Activated CD8-positive, alpha-beta T cell treated with anti-CD3 and anti-CD28 coated beads for 36 hours (primary cell): Measurements from ENCODE around the gene SMTNL1. TPM values are rescaled to one million over a fixed set of nuclear protein-coding genes. Genes with fewer than 3 reads are reported as not detected.

ENCODE experiments used
- ATAC-seq: fragments of 200-7000 bp; cut with Tn5 transposase; one replicate; pipeline ENCODE4 v1.10.0; 2021; ENCODE audit warnings: mild to moderate bottlenecking, moderate library complexity
- CTCF ChIA-PET: fragments of 350-600 bp; sonication (Branson Sonifier 250); formaldehyde crosslinking; loops from one replicate; lab custom pipeline; 2021; ENCODE audit warnings: antibody characterized with exemption; lab: Charles Lee
- POLR2A ChIA-PET: fragments of 350-600 bp; sonication (Branson Sonifier 250); formaldehyde crosslinking; loops from one replicate; lab custom pipeline; 2021; ENCODE audit warnings: antibody characterized with exemption; lab: Charles Lee
- DNase-seq: peaks from one replicate; pipeline ENCODE4 v3.0.0-alpha.2; 2020
- H3K27ac Mint-ChIP-seq: one replicate; pipeline ENCODE4 v1.8.0; 2021; ENCODE audit warnings: mild to moderate bottlenecking, mixed read lengths
- H3K27me3 Mint-ChIP-seq: one replicate; pipeline ENCODE4 v1.8.0; 2021; ENCODE audit warnings: mixed read lengths
- H3K36me3 Mint-ChIP-seq: one replicate; pipeline ENCODE4 v1.8.0; 2021; ENCODE audit warnings: low read depth, mixed read lengths
- H3K4me1 Mint-ChIP-seq: one replicate; pipeline ENCODE4 v1.8.0; 2021; ENCODE audit warnings: low read depth, mixed read lengths
- H3K4me3 Mint-ChIP-seq: one replicate; pipeline ENCODE4 v1.8.0; 2021; ENCODE audit warnings: mild to moderate bottlenecking, moderate library complexity, mixed read lengths
- H3K9me3 Mint-ChIP-seq: one replicate; pipeline ENCODE4 v1.8.0; 2021; ENCODE audit warnings: mixed read lengths
- intact Hi-C: fragments of 100-400 bp; cut with micrococcal nuclease; formaldehyde crosslinking; loops from one replicate; pipeline ENCODE4 v1.10.0; 2022
- total RNA-seq, 2 experiments: library from RNA; stranded (reverse); gene quantifications; one replicate each; pipeline ENCODE4 v1.2.3, GENCODE V29; 2021
- TF ChIP-seq, protein P1 (sequence below): fragments of 200-600 bp; IDR thresholded peaks from one replicate; pipeline ENCODE4 v1.8.0; 2022; ENCODE audit warnings: antibody characterized with exemption, mild to moderate bottlenecking

SMTNL1 gene
- total RNA-seq, 2 experiments from 2014 or later = not detected

DNA sequence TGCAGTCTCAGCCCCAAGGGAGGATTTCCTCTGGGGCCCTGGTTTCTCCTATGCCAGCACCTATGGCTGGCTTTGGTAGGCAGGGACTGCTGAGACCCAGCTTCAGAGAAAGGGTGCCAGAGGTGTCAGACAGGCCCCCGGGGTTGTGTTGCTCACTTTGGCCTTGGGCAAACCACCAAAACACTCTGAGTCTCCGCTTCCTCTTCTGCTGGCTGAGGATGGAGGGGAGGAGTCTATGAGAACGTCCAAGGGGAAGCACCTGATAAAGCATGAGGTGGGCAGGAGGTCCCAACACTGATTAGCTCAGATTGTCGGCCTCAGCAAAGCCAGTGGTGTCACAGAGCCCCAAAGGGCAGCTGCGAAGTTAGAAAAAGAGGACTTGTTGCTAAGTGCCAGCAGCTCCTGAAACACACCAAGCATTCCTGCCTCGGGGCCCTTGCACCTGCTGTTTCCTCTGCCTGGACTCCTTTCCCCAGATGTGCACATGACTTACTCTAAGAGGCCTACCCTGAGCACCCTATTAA lies 10.5 kb downstream of the SMTNL1 start:
- Mint-ChIP-seq H3K27ac (peak overlapping the region; percentile 80), H3K36me3 (peaks cover 25% of the 10 kb centered on the region)
- DNase-seq = peak; percentile 54

DNA sequence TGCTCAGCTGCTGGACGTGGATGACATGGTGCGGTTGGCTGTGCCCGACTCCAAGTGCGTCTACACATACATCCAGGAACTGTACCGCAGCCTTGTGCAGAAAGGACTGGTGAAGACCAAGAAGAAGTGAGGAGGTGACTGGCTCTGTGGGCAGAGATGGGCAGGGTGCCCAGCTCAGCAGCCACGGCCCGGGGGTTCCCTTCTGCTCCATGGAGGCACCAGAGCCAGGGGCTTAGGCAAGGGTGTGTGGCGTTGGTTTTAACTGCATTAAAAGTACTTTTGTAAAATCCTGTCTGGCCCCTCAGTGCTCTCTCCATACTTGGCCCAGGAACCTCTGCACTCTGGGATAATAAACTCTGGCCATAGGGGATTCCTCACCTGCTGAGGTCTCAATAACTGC lies 12.6 kb downstream of the SMTNL1 start:
- TF ChIP-seq, protein P1, sequence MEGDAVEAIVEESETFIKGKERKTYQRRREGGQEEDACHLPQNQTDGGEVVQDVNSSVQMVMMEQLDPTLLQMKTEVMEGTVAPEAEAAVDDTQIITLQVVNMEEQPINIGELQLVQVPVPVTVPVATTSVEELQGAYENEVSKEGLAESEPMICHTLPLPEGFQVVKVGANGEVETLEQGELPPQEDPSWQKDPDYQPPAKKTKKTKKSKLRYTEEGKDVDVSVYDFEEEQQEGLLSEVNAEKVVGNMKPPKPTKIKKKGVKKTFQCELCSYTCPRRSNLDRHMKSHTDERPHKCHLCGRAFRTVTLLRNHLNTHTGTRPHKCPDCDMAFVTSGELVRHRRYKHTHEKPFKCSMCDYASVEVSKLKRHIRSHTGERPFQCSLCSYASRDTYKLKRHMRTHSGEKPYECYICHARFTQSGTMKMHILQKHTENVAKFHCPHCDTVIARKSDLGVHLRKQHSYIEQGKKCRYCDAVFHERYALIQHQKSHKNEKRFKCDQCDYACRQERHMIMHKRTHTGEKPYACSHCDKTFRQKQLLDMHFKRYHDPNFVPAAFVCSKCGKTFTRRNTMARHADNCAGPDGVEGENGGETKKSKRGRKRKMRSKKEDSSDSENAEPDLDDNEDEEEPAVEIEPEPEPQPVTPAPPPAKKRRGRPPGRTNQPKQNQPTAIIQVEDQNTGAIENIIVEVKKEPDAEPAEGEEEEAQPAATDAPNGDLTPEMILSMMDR = no peak

More for the DNA sequence above, 10.5 kb downstream of the SMTNL1 start:
- Mint-ChIP-seq H3K27me3 (no peaks in the 10 kb centered on the region), H3K9me3 (no peaks in the 10 kb centered on the region), H3K4me3 (no peak overlapping the region), H3K4me1 (peaks cover 16% of the 10 kb centered on the region)
- TF ChIP-seq, protein P1 = no peak
- peak; percentile 87 for ATAC-seq
- intact Hi-C loops = no loop called here
- ChIA-PET POLR2A (interaction anchor here (1.1 to 1.6 kb wide), 4 partner anchors 12 to 93 kb away, joined by 3 to 7 read pairs (median 5); partner anchors contain the start of gene UBE2L6), CTCF (interaction anchor here (0.6 to 1.5 kb wide), 11 partner anchors 12 to 253 kb away, joined by 3 to 6 read pairs (median 3); no protein-coding TSS in a partner anchor)

DNA sequence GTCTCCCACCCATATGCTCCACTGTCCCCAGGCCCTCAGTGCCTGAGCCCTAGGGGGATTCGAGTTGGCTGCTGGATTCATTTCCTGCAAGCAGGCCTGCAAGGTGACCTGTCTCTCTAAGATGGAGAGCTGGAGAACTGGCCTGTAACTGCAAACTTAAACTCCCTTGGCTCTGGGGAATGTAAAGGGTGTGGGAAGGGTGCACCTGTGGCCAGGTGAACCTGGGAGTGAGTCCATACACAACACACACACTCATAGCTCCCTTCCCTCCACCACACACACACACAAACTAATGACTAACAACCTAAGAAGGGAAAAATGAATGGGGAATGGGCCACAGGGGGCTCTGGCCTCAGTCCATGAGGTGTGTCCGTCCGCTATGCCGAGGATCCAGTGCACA lies 14.5 kb downstream of the SMTNL1 start:
- ATAC-seq = no peak
- H3K27ac Mint-ChIP-seq = no peak overlapping the region
- intact Hi-C loops = no loop called here
- H3K27me3 Mint-ChIP-seq = no peaks in the 10 kb centered on the region
- TF ChIP-seq, protein P1 = no peak
- H3K4me3 Mint-ChIP-seq = no peak overlapping the region
- peaks cover 18% of the 10 kb centered on the region for H3K4me1 Mint-ChIP-seq
- H3K36me3 Mint-ChIP-seq = peaks cover 48% of the 10 kb centered on the region
- POLR2A ChIA-PET = interaction anchor here (1.4 to 1.5 kb wide), 2 partner anchors 13 to 76 kb away, joined by 3 to 4 read pairs; no protein-coding TSS in a partner anchor
- CTCF ChIA-PET = interaction anchor here (1.7 to 2.0 kb wide), 2 partner anchors 16 to 93 kb away, joined by 4 to 8 read pairs; partner anchors contain the start of gene UBE2L6
- no peaks in the 10 kb centered on the region for H3K9me3 Mint-ChIP-seq
- no peak for DNase-seq

More for the DNA sequence above, 12.6 kb downstream of the SMTNL1 start:
- no peak for DNase-seq
- Mint-ChIP-seq H3K9me3 (no peaks in the 10 kb centered on the region), H3K36me3 (peaks cover 37% of the 10 kb centered on the region), H3K27ac (peak overlapping the region; percentile 20), H3K4me1 (peaks cover 16% of the 10 kb centered on the region), H3K4me3 (no peak overlapping the region), H3K27me3 (no peaks in the 10 kb centered on the region)
- ATAC-seq = no peak
- ChIA-PET CTCF (interaction anchor here (0.9 to 1.7 kb wide), 7 partner anchors 23 to 95 kb away, joined by 3 to 6 read pairs (median 4); no protein-coding TSS in a partner anchor), POLR2A (interaction anchor here (0.7 to 0.8 kb wide), 2 partner anchors 15 to 16 kb away, joined by 3 to 4 read pairs; no protein-coding TSS in a partner anchor)
- intact Hi-C loops = no loop called here

DNA sequence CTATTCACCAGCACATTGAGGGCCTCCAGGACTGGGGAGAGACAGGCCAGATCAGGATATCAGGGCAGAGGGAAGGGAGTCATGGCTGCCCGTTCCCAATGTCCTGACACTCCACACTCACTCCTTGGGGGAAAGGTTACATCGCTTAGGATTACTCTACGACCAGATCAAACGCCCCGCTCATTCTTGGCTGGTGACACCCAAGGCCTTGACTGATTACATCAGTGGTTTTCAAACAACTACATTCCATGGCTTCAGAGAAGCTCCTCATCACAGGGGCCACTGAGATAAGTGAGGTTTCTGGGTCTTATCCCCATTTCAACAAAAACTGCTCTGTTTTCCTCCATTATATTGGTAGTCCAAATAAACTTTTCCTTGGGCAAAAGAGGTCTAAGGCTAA lies 15.1 kb downstream of the SMTNL1 start:
- TF ChIP-seq, protein P1 = no peak
- ChIA-PET POLR2A (interaction anchor here (1.4 kb wide), 1 partner anchor 76 kb away, joined by 3 read pairs; no protein-coding TSS in a partner anchor), CTCF (interaction anchor here (2.0 kb wide), 1 partner anchor 16 kb away, joined by 8 read pairs; the partner anchor contains the start of gene UBE2L6)
- ATAC-seq = no peak
- Mint-ChIP-seq H3K27ac (peak overlapping the region; percentile 24), H3K36me3 (peaks cover 52% of the 10 kb centered on the region), H3K4me3 (no peak overlapping the region), H3K4me1 (peaks cover 13% of the 10 kb centered on the region), H3K9me3 (no peaks in the 10 kb centered on the region), H3K27me3 (no peaks in the 10 kb centered on the region)
- intact Hi-C loops = no loop called here
- no peak for DNase-seq

DNA sequence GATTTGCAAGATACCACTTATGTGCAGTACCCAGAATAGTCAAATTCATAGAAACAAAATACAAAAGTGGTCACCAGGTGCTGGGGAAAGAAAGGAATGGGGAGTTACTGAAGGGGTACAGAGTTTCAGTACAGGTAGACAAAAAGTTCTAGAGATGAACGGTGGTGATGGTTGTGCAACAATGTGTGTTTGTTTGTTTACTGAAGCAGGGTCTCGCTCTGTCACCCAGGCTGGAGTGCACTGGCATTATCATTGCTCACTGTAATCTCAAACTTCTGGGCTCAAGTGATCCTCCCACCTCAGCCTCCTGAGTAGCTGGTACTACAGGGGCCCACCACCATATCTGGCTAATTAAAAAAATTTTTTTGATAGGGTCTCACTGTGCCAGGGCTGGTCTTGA lies 18.0 kb downstream of the SMTNL1 start:
- POLR2A ChIA-PET = no interaction called here

More for the DNA sequence above, 18.0 kb downstream of the SMTNL1 start:
- Mint-ChIP-seq H3K4me1 (peaks cover 2% of the 10 kb centered on the region), H3K4me3 (no peak overlapping the region), H3K36me3 (peaks cover 48% of the 10 kb centered on the region), H3K27me3 (no peaks in the 10 kb centered on the region), H3K9me3 (no peaks in the 10 kb centered on the region), H3K27ac (no peak overlapping the region)
- no peak for DNase-seq
- TF ChIP-seq, protein P1 = no peak
- intact Hi-C loops = no loop called here
- CTCF ChIA-PET = interaction anchor here (1.0 to 1.3 kb wide), 3 partner anchors 62 to 89 kb away, joined by 3 to 4 read pairs (median 3); no protein-coding TSS in a partner anchor
- ATAC-seq = no peak
